GM10847 (cell line): ENCODE measurements around the gene DUOXA2.

Experiments used
- POLR2A ChIP-seq: IDR thresholded peaks from 2 replicates; pipeline ENCODE4 v1.6.1; 2011; ENCODE audit not compliant: insufficient read length; ENCODE audit errors: extremely low read depth

Gene DUOXA2

DNA sequence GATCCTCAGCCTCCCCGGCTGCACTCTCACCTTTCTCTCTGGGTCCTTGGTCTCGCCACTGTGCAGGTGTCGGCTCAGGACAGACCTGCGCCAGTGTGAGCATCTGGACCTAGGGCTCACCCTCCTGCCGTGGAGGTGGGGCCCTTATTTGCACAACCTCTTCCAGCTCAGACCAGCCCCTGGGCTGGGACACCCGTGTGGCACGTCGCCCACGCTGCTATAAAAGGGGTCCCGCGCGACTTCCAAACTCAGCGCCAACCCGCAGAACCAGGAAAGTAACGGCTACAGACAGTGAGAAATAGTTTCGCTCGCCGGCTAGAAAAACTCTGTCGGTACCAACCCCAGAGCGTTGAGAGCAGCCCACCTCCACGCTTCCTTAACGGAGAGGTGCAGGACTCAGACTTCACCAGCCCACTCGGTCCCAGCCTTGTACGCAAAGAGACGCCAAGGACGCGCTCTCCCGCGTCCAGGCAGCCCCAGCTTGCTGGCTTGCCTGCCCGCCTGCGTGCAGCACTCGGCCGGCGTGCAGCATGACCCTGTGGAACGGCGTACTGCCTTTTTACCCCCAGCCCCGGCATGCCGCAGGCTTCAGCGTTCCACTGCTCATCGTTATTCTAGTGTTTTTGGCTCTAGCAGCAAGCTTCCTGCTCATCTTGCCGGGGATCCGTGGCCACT lies at the start of gene DUOXA2, which contains the start of gene DUOX2:
TSS of gene DUOXA2 (plus strand) at position 251 of the 675 bp plus-strand sequence. CDS start at position 531, 280 bp downstream.
TSS of gene DUOX2 (minus strand) at position 97 of the 675 bp plus-strand sequence. CDS start 761 bp downstream, outside the sequence.
- no peak for TF ChIP-seq POLR2A

DNA sequence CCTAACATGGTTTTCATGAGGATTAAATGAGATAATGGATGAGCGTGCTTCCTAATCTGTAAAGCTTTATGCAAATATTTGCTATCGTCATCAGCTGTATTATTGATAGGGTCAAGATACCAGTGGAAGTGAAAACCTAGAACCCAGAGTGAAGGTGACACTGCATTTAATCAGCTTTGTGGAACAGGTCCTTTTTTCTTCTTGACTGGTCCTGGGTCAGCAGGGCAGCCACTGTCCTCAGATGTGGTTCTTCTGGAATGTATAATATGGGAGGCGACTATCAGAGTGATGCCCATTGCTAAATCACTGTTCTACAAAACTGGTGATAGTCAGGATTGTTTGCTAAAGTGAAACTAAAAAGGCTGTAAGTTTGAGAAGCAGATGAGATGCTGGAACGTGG lies 49.7 kb upstream of the DUOXA2 start:
- TF ChIP-seq POLR2A, result no peak

DNA sequence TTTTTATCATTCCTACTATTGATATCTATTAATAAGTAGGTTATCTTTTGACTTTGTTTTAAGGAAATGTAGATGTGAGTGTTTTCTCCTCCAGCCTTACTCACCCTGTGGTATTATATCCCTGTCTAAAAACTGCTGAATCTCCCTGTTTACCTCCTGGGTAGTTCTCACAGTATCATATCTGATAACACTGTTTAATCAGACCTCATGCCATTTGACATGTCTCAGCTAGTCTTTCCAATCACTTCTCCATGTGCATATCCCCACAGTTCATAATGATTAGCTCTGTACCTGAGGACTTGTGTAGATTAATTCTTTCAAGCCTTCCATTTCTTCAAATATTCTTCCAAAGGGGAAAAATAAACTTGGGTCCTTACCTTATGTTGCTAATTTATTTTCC lies 30.9 kb upstream of the DUOXA2 start:
- no peak for TF ChIP-seq POLR2A

DNA sequence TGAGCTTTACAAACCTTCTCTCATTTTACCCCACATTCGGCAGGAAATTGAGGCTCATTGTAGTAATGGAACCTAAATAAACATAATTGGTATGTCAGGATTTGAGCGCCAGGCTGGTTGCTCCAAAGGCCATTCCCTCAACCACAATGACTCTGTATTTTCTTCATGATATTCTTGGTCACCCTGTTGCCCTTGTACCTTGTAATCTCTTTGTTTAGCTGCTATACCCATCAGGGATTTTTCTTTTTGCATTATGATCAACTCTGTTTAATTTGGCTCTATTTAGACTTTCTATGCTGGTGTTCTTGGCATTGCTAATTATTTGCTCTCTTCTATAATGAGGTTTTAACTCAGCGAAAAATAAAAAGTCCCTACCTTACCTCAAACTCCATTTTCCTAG lies 30.0 kb upstream of the DUOXA2 start:
- TF ChIP-seq POLR2A, result no peak

DNA sequence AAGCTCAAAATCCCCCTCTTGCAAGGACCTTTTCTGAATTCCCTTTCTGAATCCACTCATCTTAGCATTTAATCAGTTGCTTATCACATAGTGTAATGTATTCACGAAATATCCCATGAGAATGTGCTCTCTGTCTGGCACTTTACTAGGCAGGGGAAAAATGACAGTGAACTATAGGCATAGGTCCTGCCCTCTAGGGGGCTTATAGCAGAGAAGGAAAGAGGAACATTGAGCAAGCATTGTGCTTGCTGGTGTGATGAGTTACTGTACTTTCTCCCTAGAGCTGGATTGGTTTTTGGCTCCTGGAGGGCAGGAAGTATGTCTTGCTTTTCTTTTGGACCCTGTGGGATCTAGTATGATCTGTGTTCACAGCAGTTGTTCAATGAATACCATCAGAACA lies 26.6 kb upstream of the DUOXA2 start:
- TF ChIP-seq POLR2A, result no peak

DNA sequence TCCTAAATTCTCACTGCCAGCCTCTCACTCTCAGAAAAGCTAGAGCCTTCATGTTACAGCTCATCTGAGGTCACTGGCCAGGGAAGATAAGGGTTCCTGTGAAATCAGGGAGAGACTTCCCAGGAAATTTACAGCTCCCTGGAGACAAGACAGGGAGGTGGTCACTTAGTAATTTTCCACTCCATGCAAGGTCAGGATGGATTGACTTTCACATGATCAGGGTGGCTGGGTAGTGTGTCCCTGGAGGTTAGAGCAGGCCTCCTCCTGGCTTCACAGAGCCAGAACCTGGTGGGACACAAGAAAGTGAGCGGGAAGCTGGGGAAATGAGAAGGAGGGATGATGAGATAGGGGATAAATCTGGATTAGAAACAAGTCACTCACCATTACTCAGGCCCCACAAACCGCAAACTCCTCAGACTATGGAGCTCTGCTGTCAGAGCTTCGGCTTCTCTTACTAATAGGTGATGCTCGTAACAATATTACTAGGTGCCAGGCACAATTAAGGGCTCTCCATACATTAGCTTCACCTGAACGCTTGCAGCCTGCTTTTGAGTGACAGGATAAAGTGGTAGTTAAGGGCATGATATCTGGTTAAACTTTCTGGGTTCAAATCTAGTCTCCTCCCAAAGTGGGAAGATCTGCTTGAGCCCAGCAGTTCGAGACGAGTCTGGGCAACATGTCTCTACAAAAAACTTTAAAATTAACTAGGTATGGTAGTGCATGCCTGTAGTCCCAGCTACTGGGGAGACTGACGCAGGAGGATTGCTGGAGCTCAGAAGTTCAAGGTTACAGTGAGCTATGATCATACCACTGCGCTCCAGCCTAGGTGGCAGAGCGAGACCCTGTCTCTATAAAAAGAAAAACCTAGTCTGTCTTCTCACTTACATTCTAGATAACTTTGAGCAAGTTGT lies 25.1 kb upstream of the DUOXA2 start:
- no peak for TF ChIP-seq POLR2A

DNA sequence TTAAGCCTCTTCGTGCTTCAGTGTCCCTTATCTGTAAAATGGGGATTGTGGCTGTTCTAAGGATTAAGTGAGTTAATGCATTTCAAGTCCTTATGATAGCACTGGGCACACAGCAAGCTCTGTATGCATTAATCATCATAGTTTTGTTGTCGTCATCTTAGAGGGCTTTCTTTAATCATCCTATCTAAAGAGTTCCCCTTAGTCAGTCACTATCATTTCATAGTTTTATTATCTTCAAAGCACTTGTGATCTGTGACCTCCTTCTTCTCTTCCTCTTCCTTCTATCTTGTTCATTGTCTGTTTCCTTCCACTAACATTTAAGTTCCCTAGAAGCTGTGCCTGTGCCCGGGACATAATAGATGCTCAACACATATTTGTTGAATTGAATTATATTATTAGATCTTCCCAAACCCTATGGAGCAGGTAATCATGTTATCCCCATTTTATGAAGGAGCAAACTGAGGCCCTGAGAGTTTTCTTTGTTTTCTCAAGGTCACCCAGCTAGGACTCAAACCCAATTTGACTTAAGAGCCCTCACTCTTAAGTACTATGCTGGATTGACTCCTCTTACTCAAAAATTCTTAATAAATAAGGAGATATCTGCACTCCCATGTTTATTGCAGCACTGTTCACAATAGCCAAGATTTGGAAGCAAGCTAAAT lies 24.3 kb upstream of the DUOXA2 start:
- TF ChIP-seq POLR2A, result no peak

DNA sequence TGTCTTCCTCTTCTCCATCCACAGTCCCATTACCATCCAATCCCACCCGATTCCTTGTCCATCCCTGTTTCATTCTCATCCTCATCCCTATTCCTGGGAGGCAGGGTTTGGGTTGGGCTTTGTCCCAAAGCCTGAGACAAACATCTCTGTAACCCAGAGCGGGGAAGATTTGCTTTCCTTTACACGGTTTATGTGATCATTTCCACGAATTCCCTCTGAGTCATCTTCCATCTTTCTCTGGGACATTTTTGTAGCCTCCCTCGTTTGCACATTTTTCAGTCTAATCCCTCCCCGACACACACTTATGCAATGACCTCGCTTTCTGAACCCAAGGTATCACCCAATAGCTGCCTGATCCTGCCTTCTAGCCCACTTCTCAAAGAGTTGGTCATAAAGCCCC lies 23.0 kb upstream of the DUOXA2 start:
- no peak for TF ChIP-seq POLR2A

DNA sequence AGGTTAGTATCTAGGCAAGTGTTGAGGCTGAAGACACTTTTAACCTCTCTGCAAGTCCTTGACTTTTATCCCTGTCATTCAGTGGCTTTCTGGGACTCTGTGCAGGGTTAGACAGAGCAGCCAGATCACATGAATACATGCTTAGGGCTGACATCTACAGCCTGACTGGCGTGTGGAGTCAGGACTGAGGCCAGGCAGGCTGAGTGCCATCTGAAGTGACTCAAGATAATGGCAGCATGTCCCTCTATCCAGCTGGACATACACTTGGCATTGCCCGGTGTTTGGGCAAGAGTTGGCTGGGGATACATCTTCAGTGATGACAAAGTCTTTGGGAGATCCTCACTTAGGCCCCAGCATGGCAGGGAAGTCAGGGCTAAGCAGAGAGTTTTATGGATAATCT lies 22.6 kb upstream of the DUOXA2 start:
- no peak for TF ChIP-seq POLR2A

DNA sequence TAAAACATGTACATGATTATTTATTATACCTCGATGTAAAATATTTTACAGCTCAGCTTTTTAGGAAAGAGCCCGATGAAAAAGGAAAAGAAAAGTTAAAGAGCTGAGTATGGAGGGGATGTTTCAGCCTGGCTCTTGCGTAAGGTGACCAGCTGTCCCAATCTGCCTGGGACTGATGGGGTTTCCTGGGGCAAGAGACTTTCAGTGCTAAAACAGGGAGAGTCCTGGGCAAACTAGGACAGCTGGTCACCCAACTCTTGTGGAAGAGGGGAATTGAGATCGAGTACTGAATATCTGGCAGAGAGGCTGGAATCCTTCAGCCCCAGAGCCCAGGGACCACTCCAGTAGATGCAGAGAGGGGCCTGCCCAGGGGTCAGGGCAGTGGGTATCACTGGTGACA lies 21.1 kb upstream of the DUOXA2 start:
- no peak for TF ChIP-seq POLR2A

DNA sequence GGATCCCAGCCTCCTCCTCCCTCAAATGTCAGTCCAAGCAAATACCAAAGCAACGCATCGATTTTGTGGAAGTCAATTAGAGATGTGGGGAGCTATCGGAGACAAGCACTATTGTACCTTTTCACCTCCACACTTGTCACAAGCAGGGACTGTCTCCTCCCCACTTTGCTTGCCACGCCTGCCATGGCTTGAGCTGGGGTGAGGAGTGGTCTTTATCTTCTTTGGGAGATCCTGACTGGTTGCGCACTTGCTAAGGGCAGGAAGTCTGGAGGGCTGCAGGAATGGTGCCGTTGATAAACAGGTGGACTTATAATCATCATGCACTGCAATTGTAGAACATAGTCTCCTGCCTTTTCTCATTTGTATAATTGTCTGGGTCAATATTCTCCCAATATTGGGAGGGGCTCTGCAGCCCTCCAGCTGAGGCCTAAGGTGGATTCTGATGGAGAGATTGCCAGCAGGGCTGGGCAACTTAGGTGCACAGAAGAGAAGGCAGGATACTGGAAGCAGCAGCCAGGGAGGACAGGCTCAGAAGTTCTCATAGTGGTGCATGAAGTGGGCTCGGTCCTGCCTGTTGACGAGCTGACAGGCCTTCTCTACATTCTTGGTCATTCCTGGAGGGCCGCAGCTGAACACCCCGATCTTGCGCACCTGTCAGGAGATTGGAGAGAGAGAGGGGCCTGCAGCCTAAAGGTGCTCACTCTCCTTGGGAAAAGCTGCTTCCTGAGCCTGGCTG lies 20.3 kb upstream of the DUOXA2 start:
- no peak for TF ChIP-seq POLR2A

DNA sequence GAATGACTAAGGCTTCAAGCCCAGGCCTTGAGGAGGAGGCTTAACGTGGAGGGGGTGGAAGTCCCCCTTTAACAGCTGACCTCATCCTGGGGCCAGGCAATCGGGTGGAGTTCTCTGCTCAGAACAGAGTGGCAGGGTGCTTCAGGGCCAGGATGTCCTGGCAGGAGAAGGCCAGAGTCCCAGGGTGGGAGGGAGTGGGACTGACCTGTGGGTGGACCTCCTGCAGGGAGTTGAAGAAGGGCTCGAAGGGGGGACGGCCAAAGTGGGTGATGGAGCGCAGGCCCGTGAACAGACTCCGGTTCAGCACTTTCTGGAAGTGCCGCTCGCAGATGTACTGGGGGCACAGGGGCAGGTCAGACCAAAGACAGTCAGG lies 19.8 kb upstream of the DUOXA2 start:
- TF ChIP-seq POLR2A, result no peak

DNA sequence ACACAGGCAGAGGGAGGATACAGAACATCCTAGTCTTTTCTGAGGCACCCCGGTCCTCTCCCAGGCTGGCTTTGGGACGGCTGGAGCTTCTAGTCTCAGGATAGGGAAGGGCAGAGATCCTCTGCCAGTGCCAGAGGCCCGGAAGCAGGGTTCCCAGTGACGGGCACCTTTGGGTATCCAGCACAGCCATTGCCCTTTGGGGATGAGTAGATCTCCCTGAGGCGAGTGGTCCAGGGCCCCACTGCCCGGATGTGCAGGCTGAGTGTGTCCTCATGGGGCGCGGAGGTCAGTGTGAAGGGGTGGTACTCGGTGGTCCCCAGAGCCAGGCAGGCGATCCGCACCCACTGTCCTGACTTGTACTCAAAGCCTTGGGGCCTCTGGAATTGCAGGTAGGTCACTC lies 18.5 kb upstream of the DUOXA2 start:
- no peak for TF ChIP-seq POLR2A

DNA sequence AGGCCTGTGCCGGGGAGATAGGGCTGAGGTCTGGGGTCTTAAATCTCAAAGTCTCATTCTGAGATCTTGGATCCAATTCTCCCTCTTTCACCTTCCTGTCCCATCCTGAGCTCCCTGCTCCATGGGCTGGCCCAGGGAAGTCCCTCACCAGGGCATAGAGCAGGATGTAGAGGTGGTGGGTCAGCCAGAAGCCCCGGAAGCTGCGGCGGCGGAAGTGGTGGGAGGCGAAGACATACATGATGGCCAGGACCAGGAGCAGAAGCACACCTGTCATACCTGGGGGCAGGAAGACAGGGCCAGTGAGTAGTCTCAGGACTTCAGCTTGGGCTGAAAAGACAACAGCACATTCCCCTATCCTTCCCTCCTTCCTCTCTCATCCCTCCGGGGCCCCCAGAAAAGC lies 16.7 kb upstream of the DUOXA2 start:
- no peak for TF ChIP-seq POLR2A

DNA sequence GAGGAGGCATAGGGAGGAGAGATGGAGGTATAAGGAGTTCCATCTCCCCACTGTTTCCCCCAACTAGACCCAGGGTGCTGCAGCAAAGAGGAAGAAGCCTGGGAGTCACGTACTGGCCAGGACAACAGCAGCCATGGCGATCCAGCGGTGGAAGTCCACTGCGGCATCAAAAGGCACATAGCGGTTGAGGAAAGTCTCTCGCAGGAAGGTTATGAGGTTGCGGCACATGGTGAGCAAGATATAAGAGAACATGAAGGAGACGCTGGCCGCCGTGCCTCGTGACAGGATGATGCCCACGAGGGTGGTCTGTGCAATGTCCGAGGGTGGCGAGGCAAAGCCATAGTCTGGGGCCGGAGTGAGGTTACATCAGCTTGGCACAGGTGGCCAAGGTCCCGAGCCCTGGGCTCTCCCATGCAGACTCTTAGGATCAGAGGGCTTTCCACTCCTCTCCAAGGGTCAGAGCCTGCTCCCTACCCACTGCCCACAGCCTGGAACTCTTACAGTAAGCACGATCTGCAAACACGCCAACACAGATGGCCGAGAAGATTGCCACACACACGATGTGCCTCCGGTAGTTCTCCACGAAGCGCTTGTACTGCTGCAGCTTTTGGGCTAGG lies 14.5 kb upstream of the DUOXA2 start:
- no peak for TF ChIP-seq POLR2A
